Measurements from ENCODE around the gene ZBTB45. TPM values are rescaled to one million over a fixed set of nuclear protein-coding genes. Genes with fewer than 3 reads are reported as not detected.

The ZBTB45 gene
- total and polyA plus RNA-seq, 10 of the 15 experiments (the other 5 are each of a cell fraction or from before 2014, with no cell fraction given), result 0.29 to 17.2 (median 4.2) TPM

- FAIRE-seq, result no peak
Measured at GRCh38 chr19:58520257-58520599, 618 bp upstream of the ZBTB45 start.

DNA sequence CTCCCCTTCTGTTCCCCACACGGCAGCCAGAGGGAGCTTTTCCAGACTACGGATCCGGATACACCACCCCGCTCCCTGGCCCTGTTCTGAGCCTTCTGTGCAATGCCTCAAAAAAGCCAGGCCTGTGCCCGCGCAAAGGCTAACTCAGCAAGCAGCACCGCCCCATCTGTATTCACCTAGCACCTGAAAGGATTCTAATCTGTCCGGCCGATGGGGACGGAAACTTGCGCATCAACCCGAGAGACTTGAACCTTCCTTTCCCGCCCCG lies 589 bp downstream of the ZBTB45 start:
- peaks cover 23% of the 10 kb centered on the region for H3K4me1 ChIP-seq (ENCODE audit: control insufficient read depth, insufficient read depth, low read length)
- ChIA-PET CTCF (interaction anchor here (0.9 to 4.2 kb wide), 11 partner anchors 14 to 781 kb away, joined by 3 to 67 read pairs (median 14); partner anchors contain the start of genes CHMP2A, ZNF497 and ZSCAN22), POLR2A (interaction anchor here (0.7 to 3.0 kb wide), 7 partner anchors 30 to 241 kb away, joined by 3 to 16 read pairs (median 5); partner anchors contain the start of genes CHMP2A and UBE2M), SMC1A (ENCODE audit: uncharacterized antibody, unreplicated experiment) (interaction anchor here (1.2 to 3.6 kb wide), 5 partner anchors 20 to 1019 kb away, joined by 3 to 43 read pairs (median 3); partner anchors contain the start of gene ZNF773), RAD21 (ENCODE audit: unreplicated experiment) (interaction anchor here (0.6 to 4.0 kb wide), 4 partner anchors 35 to 137 kb away, joined by 3 to 50 read pairs (median 14); no protein-coding TSS in a partner anchor)
- H3K9ac ChIP-seq (ENCODE audit: control insufficient read depth, insufficient read depth, low read length), result peak overlapping the region; percentile 90
- intact Hi-C loops (cut with micrococcal nuclease; ENCODE audit: unreplicated experiment) (loop anchor here (1.0 to 5.0 kb wide), 4 partner anchors 43 to 192 kb away; partner anchors contain the start of genes MZF1, ZNF446, ZNF837 and ZSCAN22), in situ Hi-C loops (cut with MboI) (no loop called here)
- peaks cover 39% of the 10 kb centered on the region for H3K79me2 ChIP-seq (ENCODE audit: control insufficient read depth, insufficient read depth, low read length)
- ATAC-seq (peak; percentile 18), DNase-seq (ENCODE audit: low read depth, low spot score) (no peak), FAIRE-seq (no peak)
- H3K27me3 ChIP-seq (replicated peaks in 1 of 2; ENCODE audit: control insufficient read depth in 2 of 2, insufficient read depth in 2 of 2, low read length in 1 of 2), result no peaks in the 10 kb centered on the region
- H3K4me3 ChIP-seq, result peak overlapping the region; percentile 89
- H3K36me3 ChIP-seq (ENCODE audit: control insufficient read depth in 2 of 2, insufficient read depth in 2 of 2, low read length in 1 of 2), result peaks cover 0 to 8% of the 10 kb centered on the region in 2 experiments; a peak in 3 of 4 replicates
- H3K9me3 ChIP-seq (replicated peaks; ENCODE audit: control insufficient read depth, insufficient read depth, low read length), result no peaks in the 10 kb centered on the region
- WGBS (ENCODE audit: insufficient coverage, insufficient replicate concordance, low lambda C conversion rate, missing lambda C conversion rate), result 0% methylated on average over 14 of the region's 14 CpGs
- H3K4me2 ChIP-seq (ENCODE audit: control insufficient read depth, insufficient read depth), result peak overlapping the region; percentile 60
- peak overlapping the region; percentile 49 for H2AFZ ChIP-seq (ENCODE audit: control insufficient read depth, low read depth, low read length)
- H4K20me1 ChIP-seq (ENCODE audit: control insufficient read depth, insufficient read depth), result no peaks in the 10 kb centered on the region
- BruUV-seq (replicated peaks), result no TSS peak
- H3K27ac ChIP-seq (ENCODE audit: control insufficient read depth, insufficient read depth), result peak overlapping the region; percentile 88
- TF ChIP-seq EED (IDR thresholded peaks at IDR 0.05; ENCODE audit: low read depth), result 0 out of 2 replicates have a peak, but pooled peaks have one; percentile 27
- no peak for TF ChIP-seq USF2 (IDR thresholded peaks at IDR 0.05; ENCODE audit: borderline replicate concordance, low read depth, low read length)
- TF ChIP-seq EP300 (IDR thresholded peaks at IDR 0.05; ENCODE audit: borderline replicate concordance in 1 of 2, control insufficient read depth in 1 of 2, low read depth in 2 of 2, low read length in 2 of 2), result no peak
- TF ChIP-seq SKIL (IDR thresholded peaks at IDR 0.05; ENCODE audit: low read depth, poor library complexity, severe bottlenecking), result peak; percentile 14
- 0 out of 2 replicates have a peak, but pooled peaks have one; percentile 18 for TF ChIP-seq CREB1 (IDR thresholded peaks at IDR 0.05; ENCODE audit: low read depth)
- peak; percentile 13; the same call in 1 of the 2 replicates for TF ChIP-seq SMARCA5 (IDR thresholded peaks at IDR 0.05)
- no peak for TF ChIP-seq NBN (IDR thresholded peaks at IDR 0.05)
- TF ChIP-seq SMAD5 (IDR thresholded peaks at IDR 0.05; ENCODE audit: low read depth), result 0 out of 2 replicates have a peak, but pooled peaks have one; percentile 30
- 0 out of 2 replicates have a peak, but pooled peaks have one; percentile 17 for TF ChIP-seq RAD21 (IDR thresholded peaks at IDR 0.05; ENCODE audit: insufficient read depth, low read depth, low read length)

More at GRCh38 chr19:58520257-58520599, 618 bp upstream of the ZBTB45 start:
- Histone ChIP-seq H3K79me2 (ENCODE audit: control insufficient read depth, insufficient read depth, low read length) (peaks cover 30% of the 10 kb centered on the region), H4K20me1 (ENCODE audit: control insufficient read depth, insufficient read depth) (no peaks in the 10 kb centered on the region), H3K9me3 (replicated peaks; ENCODE audit: control insufficient read depth, insufficient read depth, low read length) (no peaks in the 10 kb centered on the region), H3K36me3 (ENCODE audit: control insufficient read depth in 2 of 2, insufficient read depth in 2 of 2, low read length in 1 of 2) (peaks cover 0 to 8% of the 10 kb centered on the region in 2 experiments; a peak in 3 of 4 replicates), H3K27ac (ENCODE audit: control insufficient read depth, insufficient read depth) (peak overlapping the region; percentile 88), H3K9ac (ENCODE audit: control insufficient read depth, insufficient read depth, low read length) (peak overlapping the region; percentile 90), H2AFZ (ENCODE audit: control insufficient read depth, low read depth, low read length) (peak overlapping the region; percentile 95), H3K27me3 (replicated peaks in 1 of 2; ENCODE audit: control insufficient read depth in 2 of 2, insufficient read depth in 2 of 2, low read length in 1 of 2) (no peaks in the 10 kb centered on the region), H3K4me2 (ENCODE audit: control insufficient read depth, insufficient read depth) (peak overlapping the region; percentile 61), H3K4me3 (peak overlapping the region; percentile 89), H3K4me1 (ENCODE audit: control insufficient read depth, insufficient read depth, low read length) (peaks cover 19% of the 10 kb centered on the region)
- intact Hi-C loops (cut with micrococcal nuclease; ENCODE audit: unreplicated experiment), result no loop called here
- no peak for DNase-seq (ENCODE audit: low read depth, low spot score)
- POLR2A ChIA-PET, result interaction anchor here (0.7 to 3.0 kb wide), 10 partner anchors 24 to 518 kb away, joined by 3 to 24 read pairs (median 12); partner anchors contain the start of genes CHMP2A, TRIM28, UBE2M and ZNF606
- in situ Hi-C loops (cut with MboI), result no loop called here
- no peak for ATAC-seq
- 3% methylated on average over 7 of the region's 7 CpGs for WGBS (ENCODE audit: insufficient coverage, insufficient replicate concordance, low lambda C conversion rate, missing lambda C conversion rate)
- SMC1A ChIA-PET (ENCODE audit: uncharacterized antibody, unreplicated experiment), result interaction anchor here (0.8 to 3.6 kb wide), 17 partner anchors 12 to 291 kb away, joined by 3 to 43 read pairs (median 4); partner anchors contain the start of genes CHMP2A, MZF1, TRIM28 and UBE2M
- TF ChIP-seq RAD51 (IDR thresholded peaks at IDR 0.05) (no peak), CHD2 (IDR thresholded peaks at IDR 0.05; ENCODE audit: borderline replicate concordance, low read depth, low read length) (no peak), NFIC (IDR thresholded peaks at IDR 0.05; ENCODE audit: low read depth, low read length) (no peak), HCFC1 (IDR thresholded peaks at IDR 0.05; ENCODE audit: low read length) (no peak), SIX5 (IDR thresholded peaks at IDR 0.05; ENCODE audit: low read depth, low read length, severe bottlenecking) (no peak), IRF4 (IDR thresholded peaks at IDR 0.05; ENCODE audit: low read depth, low read length) (no peak), DPF2 (IDR thresholded peaks at IDR 0.05) (no peak), TARDBP (IDR thresholded peaks at IDR 0.05; ENCODE audit: borderline replicate concordance) (no peak), NRF1 (conservative IDR thresholded peaks at IDR 0.05; ENCODE audit: low read depth, low read length) (no peak)
- RAD21 ChIA-PET (ENCODE audit: unreplicated experiment), result interaction anchor here (0.9 to 4.0 kb wide), 15 partner anchors 18 to 337 kb away, joined by 3 to 50 read pairs (median 5); partner anchors contain the start of genes CHMP2A, TRIM28, ZNF274 and ZNF584
- CTCF ChIA-PET, result interaction anchor here (1.0 to 4.2 kb wide), 25 partner anchors 9 to 774 kb away, joined by 3 to 67 read pairs (median 5); partner anchors contain the start of genes CHMP2A, SLC27A5, TRIM28 and ZNF497
- TSS peak; percentile 90 for BruUV-seq (replicated peaks)

All from GM12878 (cell line).